GM12878 (cell line): ENCODE results near the gene LYVE1. TPM values are rescaled to one million over a fixed set of nuclear protein-coding genes. Genes with fewer than 3 reads are reported as not detected.

Experiments used
- ATAC-seq: fragments of 200-7000 bp; cut with Tn5 transposase; 3 replicates; pipeline ENCODE4 v1.9.1; 2020; ENCODE audit warnings: mild to moderate bottlenecking, moderate library complexity
- BruUV-seq: library from RNA; stranded (reverse); fragments of 400-500 nt; replicated peaks from 2 replicates; lab custom pipeline; 2021; lab: Mats Ljungman, UMichigan
- CTCF ChIA-PET: fragments of 300-600 bp; sonication (Branson Sonifier 250); formaldehyde crosslinking; extraction: SDS; loops from one replicate; lab custom pipeline; 2021; ENCODE audit warnings: inconsistent platforms; lab: Yijun Ruan, JAX
- POLR2A ChIA-PET: fragments of 350-600 bp; formaldehyde crosslinking; extraction: SDS; loops from one replicate; lab custom pipeline; 2021; ENCODE audit warnings: inconsistent platforms; lab: Charles Lee
- RAD21 ChIA-PET: fragments of 300-600 bp; sonication (Branson Sonifier 250); formaldehyde crosslinking; loops from one replicate; lab custom pipeline; 2023; ENCODE audit warnings: antibody characterized with exemption; ENCODE audit not compliant: unreplicated experiment; lab: Charles Lee
- SMC1A ChIA-PET: fragments of 300-600 bp; sonication (Branson Sonifier 250); formaldehyde crosslinking; loops from one replicate; lab custom pipeline; 2023; ENCODE audit not compliant: unreplicated experiment, uncharacterized antibody; lab: Charles Lee
- DNase-seq: peaks from one replicate; pipeline ENCODE4 v3.0.0-alpha.2; 2011; ENCODE audit warnings: low read depth, low spot score
- FAIRE-seq: peaks from 3 replicates; lab custom pipeline; 2011; peaks lifted over from hg19 to GRCh38; lab: Jason Lieb, UNC
- H2AFZ ChIP-seq: 2 replicates; pipeline ENCODE4 v1.6.0; 2011; ENCODE audit warnings: low read depth, low read length, control low read depth; ENCODE audit not compliant: control insufficient read depth
- H3K27ac ChIP-seq: 2 replicates; pipeline ENCODE4 v1.5.1; 2011; ENCODE audit warnings: control low read depth; ENCODE audit not compliant: control insufficient read depth, insufficient read depth
- H3K27me3 ChIP-seq, 2 experiments: replicated peaks in 1 of 2; 2 replicates each; pipeline versions ENCODE4 v1.6.0 to v1.6.1; 2011; ENCODE audit warnings: low read length in 1 of 2; ENCODE audit not compliant: control insufficient read depth in 2 of 2, insufficient read depth in 2 of 2
- H3K36me3 ChIP-seq, 2 experiments: 2 replicates each; pipeline ENCODE4 v1.5.1; 2011; ENCODE audit warnings: low read length in 1 of 2; ENCODE audit not compliant: control insufficient read depth in 2 of 2, insufficient read depth in 2 of 2
- H3K4me1 ChIP-seq: 2 replicates; pipeline ENCODE4 v1.6.1; 2011; ENCODE audit warnings: mild to moderate bottlenecking, low read length, moderate library complexity, mixed read lengths; ENCODE audit not compliant: control insufficient read depth, insufficient read depth
- H3K4me2 ChIP-seq: 2 replicates; pipeline ENCODE4 v1.6.0; 2011; ENCODE audit warnings: control low read depth; ENCODE audit not compliant: control insufficient read depth, insufficient read depth
- H3K4me3 ChIP-seq: fragments of 200-600 bp; sonication (generic); 2 replicates; pipeline ENCODE4 v1.5.1; 2016
- H3K79me2 ChIP-seq: 2 replicates; pipeline ENCODE4 v1.6.0; 2011; ENCODE audit warnings: low read length; ENCODE audit not compliant: control insufficient read depth, insufficient read depth
- H3K9ac ChIP-seq: 2 replicates; pipeline ENCODE4 v1.8.0; 2011; ENCODE audit warnings: low read length, control low read depth, mixed read lengths; ENCODE audit not compliant: control insufficient read depth, insufficient read depth
- H3K9me3 ChIP-seq: replicated peaks from 3 replicates; pipeline ENCODE4 v1.5.1; 2011; ENCODE audit warnings: mild to moderate bottlenecking, low read length; ENCODE audit not compliant: control insufficient read depth, insufficient read depth
- H4K20me1 ChIP-seq: 2 replicates; pipeline ENCODE4 v1.6.0; 2011; ENCODE audit not compliant: control insufficient read depth, insufficient read depth
- BACH1 ChIP-seq: fragments of 450-650 bp; IDR thresholded peaks from 2 replicates; pipeline ENCODE4 v1.6.1; 2017; ENCODE audit warnings: mild to moderate bottlenecking, borderline replicate concordance
- DPF2 ChIP-seq: fragments of 450-650 bp; IDR thresholded peaks from 2 replicates; pipeline ENCODE4 v1.6.1; 2017; ENCODE audit warnings: mild to moderate bottlenecking
- ESRRA ChIP-seq: IDR thresholded peaks from 2 replicates; pipeline ENCODE4 v1.6.1; 2012; ENCODE audit warnings: mild to moderate bottlenecking, low read length, improper control_type of control experiment
- EZH2 ChIP-seq: IDR thresholded peaks from 2 replicates; pipeline ENCODE4 v1.6.1; 2012; ENCODE audit warnings: low read depth, mild to moderate bottlenecking, control low read depth, inconsistent platforms, low read length, borderline replicate concordance; ENCODE audit not compliant: control insufficient read depth
- HCFC1 ChIP-seq: fragments of 150-350 bp; IDR thresholded peaks from 2 replicates; pipeline ENCODE4 v1.6.1; 2014; ENCODE audit warnings: low read length
- KAT2A ChIP-seq: conservative IDR thresholded peaks from 2 replicates; pipeline ENCODE4 v1.6.1; 2011; ENCODE audit warnings: low read depth, low read length; ENCODE audit not compliant: control insufficient read depth
- PAX8 ChIP-seq: fragments of 450-650 bp; IDR thresholded peaks from 2 replicates; pipeline ENCODE4 v1.6.1; 2017; ENCODE audit warnings: mild to moderate bottlenecking, moderate library complexity
- SMC3 ChIP-seq: IDR thresholded peaks from 2 replicates; pipeline ENCODE4 v1.6.1; 2011; ENCODE audit warnings: low read length, improper control_type of control experiment, borderline replicate concordance
- WGBS: methylation state at CpG from one replicate; pipeline ENCODE4 v1.1.6; 2016; ENCODE audit warnings: low lambda C conversion rate; ENCODE audit not compliant: insufficient replicate concordance, insufficient coverage; ENCODE audit errors: missing lambda C conversion rate; 5-methylcytosine and 5-hydroxymethylcytosine counted together
- in situ Hi-C: fragments of 300-500 bp; cut with MboI; formaldehyde crosslinking; loops from 9 replicates; pipeline ENCODE4 v1.14.3; 2018; ENCODE audit warnings: mixed read lengths
- intact Hi-C: fragments of 100-400 bp; cut with micrococcal nuclease; formaldehyde crosslinking; loops from one replicate; pipeline ENCODE4 v1.14.2; 2022; ENCODE audit not compliant: unreplicated experiment
- polyA plus RNA-seq, 11 experiments: library from polyadenylated mRNA; depleted of rRNA in 4 of 11; unstranded in 6 of 11; stranded (reverse) in 5 of 11; fragments of >200 nt; fragmentation: Nextera tagmentation in 4 of 11; fragmentation: Illumina TruSeq in 1 of 11; extraction: Ambion mirVana in 4 of 11; extraction: Trizol in 1 of 11; gene quantifications; 1 replicate in 1 of 11; 2 replicates in 10 of 11; pipeline versions ENCODE4 v1.2.1 to v1.2.3, GENCODE V29; 2011 to 2016; ENCODE audit warnings: inconsistent platforms in 2 of 11, missing spikeins in 2 of 11, low read depth in 1 of 11
- total RNA-seq, 4 experiments: library from RNA; depleted of rRNA in 3 of 4; stranded (reverse); fragments of >200 nt in 3 of 4; fragmentation: Illumina TruSeq in 1 of 4; extraction: Trizol in 1 of 4; gene quantifications; 2 replicates each; pipeline versions ENCODE4 v1.2.1 to v1.2.3, GENCODE V29; 2013 to 2021
- TF ChIP-seq, protein P1 (sequence below): fragments of 450-650 bp; IDR thresholded peaks from 2 replicates; pipeline ENCODE4 v1.6.1; 2017; ENCODE audit warnings: low read depth, mild to moderate bottlenecking, moderate library complexity
- TF ChIP-seq, protein P2 (sequence below): fragments of 450-650 bp; IDR thresholded peaks from 2 replicates; pipeline ENCODE4 v1.6.1; 2016; ENCODE audit warnings: mild to moderate bottlenecking

LYVE1 gene
- total and polyA plus RNA-seq, 10 of the 15 experiments (the other 5 are each of a cell fraction or from before 2014, with no cell fraction given): 0.15 TPM; not detected in 9

DNA sequence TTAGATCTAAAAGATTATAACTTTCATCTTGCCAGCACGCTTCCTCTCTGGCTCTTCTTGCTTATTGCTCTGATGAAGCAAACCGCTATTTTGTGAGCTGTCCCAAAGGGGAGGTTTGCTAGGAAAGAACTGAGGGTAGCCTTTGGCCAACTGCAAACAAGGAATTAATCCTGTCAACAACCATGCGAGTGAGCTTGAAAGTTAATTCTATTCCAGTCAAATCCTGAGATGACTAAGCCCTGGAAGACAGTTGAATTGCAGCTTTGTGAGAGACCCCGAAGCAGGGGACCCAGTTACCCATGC lies 17.2 kb downstream of the LYVE1 start:
- CTCF ChIA-PET: interaction anchor here (1.2 to 1.8 kb wide), 2 partner anchors 10 to 99 kb away, joined by 3 to 6 read pairs; partner anchors contain the start of gene RNF141
- H3K4me3 ChIP-seq: no peak overlapping the region
- BruUV-seq: no TSS peak
- no peak for ATAC-seq
- 30% methylated on average over 4 of the region's 4 CpGs for WGBS
- TF ChIP-seq, protein P1, sequence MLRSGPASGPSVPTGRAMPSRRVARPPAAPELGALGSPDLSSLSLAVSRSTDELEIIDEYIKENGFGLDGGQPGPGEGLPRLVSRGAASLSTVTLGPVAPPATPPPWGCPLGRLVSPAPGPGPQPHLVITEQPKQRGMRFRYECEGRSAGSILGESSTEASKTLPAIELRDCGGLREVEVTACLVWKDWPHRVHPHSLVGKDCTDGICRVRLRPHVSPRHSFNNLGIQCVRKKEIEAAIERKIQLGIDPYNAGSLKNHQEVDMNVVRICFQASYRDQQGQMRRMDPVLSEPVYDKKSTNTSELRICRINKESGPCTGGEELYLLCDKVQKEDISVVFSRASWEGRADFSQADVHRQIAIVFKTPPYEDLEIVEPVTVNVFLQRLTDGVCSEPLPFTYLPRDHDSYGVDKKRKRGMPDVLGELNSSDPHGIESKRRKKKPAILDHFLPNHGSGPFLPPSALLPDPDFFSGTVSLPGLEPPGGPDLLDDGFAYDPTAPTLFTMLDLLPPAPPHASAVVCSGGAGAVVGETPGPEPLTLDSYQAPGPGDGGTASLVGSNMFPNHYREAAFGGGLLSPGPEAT: no peak
- no peak for TF ChIP-seq SMC3
- no peak for TF ChIP-seq EZH2
- TF ChIP-seq DPF2: no peak
- no peak for TF ChIP-seq KAT2A
- no peak for TF ChIP-seq BACH1
- TF ChIP-seq HCFC1: no peak
- TF ChIP-seq, protein P2, sequence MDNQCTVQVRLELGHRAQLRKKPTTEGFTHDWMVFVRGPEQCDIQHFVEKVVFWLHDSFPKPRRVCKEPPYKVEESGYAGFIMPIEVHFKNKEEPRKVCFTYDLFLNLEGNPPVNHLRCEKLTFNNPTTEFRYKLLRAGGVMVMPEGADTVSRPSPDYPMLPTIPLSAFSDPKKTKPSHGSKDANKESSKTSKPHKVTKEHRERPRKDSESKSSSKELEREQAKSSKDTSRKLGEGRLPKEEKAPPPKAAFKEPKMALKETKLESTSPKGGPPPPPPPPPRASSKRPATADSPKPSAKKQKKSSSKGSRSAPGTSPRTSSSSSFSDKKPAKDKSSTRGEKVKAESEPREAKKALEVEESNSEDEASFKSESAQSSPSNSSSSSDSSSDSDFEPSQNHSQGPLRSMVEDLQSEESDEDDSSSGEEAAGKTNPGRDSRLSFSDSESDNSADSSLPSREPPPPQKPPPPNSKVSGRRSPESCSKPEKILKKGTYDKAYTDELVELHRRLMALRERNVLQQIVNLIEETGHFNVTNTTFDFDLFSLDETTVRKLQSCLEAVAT: no peak
- no peak for TF ChIP-seq ESRRA
- TF ChIP-seq PAX8: no peak
- TF ChIP-seq, all 136 proteins: peak for 0
- H4K20me1 ChIP-seq: no peaks in the 10 kb centered on the region
- SMC1A ChIA-PET: interaction anchor here (1.0 to 1.3 kb wide), 2 partner anchors 10 to 11 kb away, joined by 3 to 5 read pairs; partner anchors contain the start of gene RNF141
- no peak overlapping the region for H3K4me2 ChIP-seq
- FAIRE-seq: no peak
- H3K9ac ChIP-seq: no peak overlapping the region
- POLR2A ChIA-PET: no interaction called here
- RAD21 ChIA-PET: no interaction called here
- no peaks in the 10 kb centered on the region for H3K4me1 ChIP-seq
- no peak overlapping the region for H2AFZ ChIP-seq
- H3K9me3 ChIP-seq: no peaks in the 10 kb centered on the region; the same call in 2 of the 3 replicates
- no peaks in the 10 kb centered on the region for H3K36me3 ChIP-seq
- peaks cover 0 to 11% of the 10 kb centered on the region in 2 experiments; a peak in 1 of 4 replicates for H3K27me3 ChIP-seq
- no peak for DNase-seq
- no peaks in the 10 kb centered on the region for H3K79me2 ChIP-seq
- intact Hi-C loops (no loop called here), in situ Hi-C loops (no loop called here)
- no peak overlapping the region for H3K27ac ChIP-seq
